ENCODE data around the gene RHCE. TPM values are rescaled to one million over a fixed set of nuclear protein-coding genes. Genes with fewer than 3 reads are reported as not detected.
A peak's percentile ranks its signal among the peaks of the same experiment; 100 is the strongest.

RHCE gene
- total and polyA plus RNA-seq, 9 of the 15 experiments (the other 6 are each of a cell fraction or from before 2014, with no cell fraction given) = 5.4 to 31.5 (median 12.6) TPM

GRCh38 chr1:25428475-25429166, 8.0 kb upstream of the RHCE start:
- Histone ChIP-seq H3K4me2 (ENCODE audit: insufficient read depth, low read length) (peak overlapping the region; percentile 90), H3K9ac (ENCODE audit: insufficient read depth in 1 of 2, low read depth in 2 of 2, low read length in 2 of 2) (peak overlapping the region; percentile 76 to 87; a peak in 3 of 4 replicates), H3K9me3 (replicated peaks; ENCODE audit: control insufficient read depth, insufficient read depth, low read depth, low read length) (no peaks in the 10 kb centered on the region), H3K27me3 (ENCODE audit: control insufficient read depth in 2 of 2, insufficient read depth in 2 of 2, low read length in 2 of 2) (no peaks in the 10 kb centered on the region), H3K79me2 (ENCODE audit: control insufficient read depth, insufficient read depth, low read length) (peaks cover 43% of the 10 kb centered on the region), H4K20me1 (replicated peaks; ENCODE audit: control insufficient read depth, insufficient read depth, low read length) (0 out of 2 replicates have a peak, but pooled peaks cover 2% of the 10 kb centered on the region), H3K36me3 (ENCODE audit: control insufficient read depth, insufficient read depth, low read length) (peaks cover 12% of the 10 kb centered on the region), H3K4me3 (peak overlapping the region; percentile 78; the same call in 1 of the 2 replicates), H3K27ac (ENCODE audit: extremely low read depth, low read depth, low read length) (peak overlapping the region; percentile 92), H3K4me1 (replicated peaks in 1 of 2; ENCODE audit: control insufficient read depth in 2 of 2, insufficient read depth in 2 of 2, low read length in 2 of 2) (peaks cover 20 to 26% of the 10 kb centered on the region in 2 experiments; a peak in 4 of 5 replicates), H2AFZ (ENCODE audit: low read depth, low read length) (peak overlapping the region; percentile 85), H3K9me1 (ENCODE audit: control insufficient read depth, insufficient read depth, low read length) (no peaks in the 10 kb centered on the region)
- no TSS peak for BruUV-seq (replicated peaks)
- in situ Hi-C loops (cut with MboI) (no loop called here), intact Hi-C loops (cut with micrococcal nuclease) (no loop called here)
- 14% methylated on average over 7 of the region's 7 CpGs for WGBS (ENCODE audit: insufficient coverage, low coverage, missing lambda C conversion rate)
- DNase-seq (ENCODE audit: extremely low read depth in 1 of 4, low spot score in 3 of 4) = peak in 1 of 4 experiments; percentile 70
- ATAC-seq = no peak
- FAIRE-seq = peak; percentile 49
- ChIA-PET CTCF (ENCODE audit: low intra/inter-chr PET ratio) (no interaction called here), POLR2A (interaction anchor here (0.6 to 2.5 kb wide), 6 partner anchors 11 to 1684 kb away, joined by 3 to 8 read pairs (median 4); no protein-coding TSS in a partner anchor)
- TF ChIP-seq ZC3H8 (IDR thresholded peaks at IDR 0.05) (no peak), WHSC1 (IDR thresholded peaks at IDR 0.05; ENCODE audit: low read length) (peak; percentile 49), EP300 (IDR thresholded peaks at IDR 0.05; ENCODE audit: low read length) (peak; percentile 38; the same call in 1 of the 2 replicates), ZNF644 (tag; IDR thresholded peaks at IDR 0.05; ENCODE audit: low read depth) (0 out of 2 replicates have a peak, but pooled peaks have one; percentile 31), SMAD4 (CRISPR knock-in tag; conservative IDR thresholded peaks at IDR 0.05) (0 out of 2 replicates have a peak, but pooled peaks have one; percentile 37), CBFA2T2 (conservative IDR thresholded peaks at IDR 0.05) (peak; percentile 41), DPF2 (IDR thresholded peaks at IDR 0.05) (peak; percentile 84), STAT5B (CRISPR knock-in tag; IDR thresholded peaks at IDR 0.05) (no peak), SMARCE1 (IDR thresholded peaks at IDR 0.05) (peak; percentile 71; the same call in 1 of the 2 replicates), TBP (optimal IDR thresholded peaks at IDR 0.05; ENCODE audit: low read depth, low read length) (peak; percentile 20), POLR2AphosphoS5 (IDR thresholded peaks at IDR 0.05; ENCODE audit: control insufficient read depth, insufficient read depth, low read depth, low read length) (0 out of 2 replicates have a peak, but pooled peaks have one; percentile 44), UBTF (IDR thresholded peaks at IDR 0.05; ENCODE audit: borderline replicate concordance in 1 of 2, low read depth in 2 of 2, low read length in 2 of 2) (peak; percentile 53; a peak in 1 of 4 replicates), ARID1B (IDR thresholded peaks at IDR 0.05) (peak; percentile 78), NCOR1 (IDR thresholded peaks at IDR 0.05) (peak; percentile 24; the same call in 1 of the 2 replicates), FOXA1 (IDR thresholded peaks at IDR 0.05; ENCODE audit: borderline replicate concordance) (no peak), ZNF584 (CRISPR knock-in tag; IDR thresholded peaks at IDR 0.05; ENCODE audit: low read depth) (peak; percentile 23; the same call in 1 of the 2 replicates), XRCC5 (IDR thresholded peaks at IDR 0.05; ENCODE audit: low read depth, low read length) (0 out of 2 replicates have a peak, but pooled peaks have one; percentile 18), RCOR1 (IDR thresholded peaks at IDR 0.05; ENCODE audit: borderline replicate concordance in 1 of 2, low read depth in 2 of 2, low read length in 2 of 2) (peak in 1 of 2 experiments; percentile 82; a peak in 1 of 4 replicates), RFX1 (IDR thresholded peaks at IDR 0.05) (no peak), ZNF197 (CRISPR knock-in tag; IDR thresholded peaks at IDR 0.05; ENCODE audit: low read depth) (no peak), LCOR (CRISPR knock-in tag; IDR thresholded peaks at IDR 0.05) (0 out of 2 replicates have a peak, but pooled peaks have one; percentile 39), SREBF2 (CRISPR knock-in tag; IDR thresholded peaks at IDR 0.05) (no peak), KDM1A (IDR thresholded peaks at IDR 0.05) (0 out of 4 replicates have a peak, but pooled peaks of 1 of the 2 experiments have one; percentile 19)

Data from K562 (cell line).